Measurements from ENCODE around the gene HES2. TPM values are rescaled to one million over a fixed set of nuclear protein-coding genes. Genes with fewer than 3 reads are reported as not detected.
"Not testable (repeated sequence)": the region's sequence is repeated elsewhere in the genome, so short reads cannot be mapped to it uniquely, and the experiment has no call there.

Gene HES2
- polyA plus RNA-seq, 2 of the 4 experiments (the other 2 are of a cell fraction) = 0.75 to 1.8 TPM

DNA sequence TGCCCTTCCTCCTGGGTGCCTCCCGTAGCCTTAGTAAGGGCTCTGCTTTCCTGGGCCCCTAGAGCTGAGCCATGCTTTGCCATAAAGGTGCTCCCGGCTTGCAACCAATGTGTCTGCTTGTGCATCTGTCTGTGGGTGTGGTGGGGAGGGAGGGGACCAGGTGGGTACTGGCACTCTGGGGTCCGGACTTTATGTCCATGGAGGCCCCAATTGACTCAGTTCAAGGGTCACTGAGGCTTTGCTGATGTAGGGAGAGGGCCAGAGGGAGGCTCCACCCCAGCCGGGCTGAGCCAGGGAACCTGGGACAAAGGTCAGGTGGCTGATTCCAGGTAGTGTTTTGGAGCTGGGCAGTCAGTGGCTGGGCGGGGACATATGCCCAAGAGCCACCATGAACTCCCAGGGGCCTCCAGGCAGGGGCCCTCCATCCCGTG is 31.2 kb upstream of the HES2 start:
- no peak for ATAC-seq
- H3K9me3 ChIP-seq = no peaks in the 10 kb centered on the region
- no peak for FAIRE-seq
- ChIA-PET CTCF (interaction anchor here (1.0 to 3.0 kb wide), 3 partner anchors 13 to 202 kb away, joined by 3 to 16 read pairs (median 3); no protein-coding TSS in a partner anchor), POLR2A (no interaction called here)
- H3K27ac ChIP-seq = no peak overlapping the region
- no peak overlapping the region for H3K4me3 ChIP-seq
- TF ChIP-seq ESRRA (IDR thresholded peaks at IDR 0.05; ENCODE audit: borderline replicate concordance, low read length) (no peak), CHD2 (IDR thresholded peaks at IDR 0.05; ENCODE audit: low read length, partially characterized antibody) (no peak), RNF2 (IDR thresholded peaks at IDR 0.05; ENCODE audit: borderline replicate concordance, low read depth) (no peak), TFCP2L1 (CRISPR knock-in tag; IDR thresholded peaks at IDR 0.05) (no peak), HEYL (CRISPR knock-in tag; IDR thresholded peaks at IDR 0.05) (no peak), RARB (CRISPR knock-in tag; IDR thresholded peaks at IDR 0.05) (no peak), GATA3 (IDR thresholded peaks at IDR 0.05; ENCODE audit: borderline replicate concordance) (no peak), HDAC2 (IDR thresholded peaks at IDR 0.05) (no peak), MAFK (IDR thresholded peaks at IDR 0.05; ENCODE audit: partially characterized antibody) (no peak)
- H3K4me2 ChIP-seq = no peak overlapping the region
- H3K4me1 ChIP-seq = 0 out of 3 replicates have a peak, but pooled peaks cover 2% of the 10 kb centered on the region
- no peak for DNase-seq (ENCODE audit: low read depth in 1 of 2, low spot score in 1 of 2)
- WGBS (ENCODE audit: missing lambda C conversion rate) = no CpG with 5 or more reads among the region's 6 CpGs

DNA sequence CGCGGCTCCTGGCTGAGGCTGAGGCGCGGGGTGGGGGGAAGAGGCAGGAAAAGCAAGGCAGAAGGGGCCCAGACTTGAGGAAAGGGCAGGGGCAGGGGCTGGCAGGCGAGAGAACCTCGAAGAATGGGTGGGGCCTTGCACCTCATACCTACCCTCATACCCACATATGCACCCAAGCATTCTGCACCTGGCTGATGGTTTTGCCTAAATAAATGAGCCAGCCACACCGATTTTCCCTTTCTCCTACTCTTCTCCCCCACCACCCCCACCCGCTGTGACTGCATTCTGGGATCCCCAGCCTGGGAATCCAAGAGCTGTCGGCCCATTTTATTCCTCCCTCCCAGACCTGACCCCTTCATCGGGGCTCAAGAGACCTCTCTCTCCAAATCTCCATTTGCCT is 30.8 kb upstream of the HES2 start:
- H3K4me2 ChIP-seq; H3K4me1 ChIP-seq; DNase-seq (ENCODE audit: low read depth in 1 of 2, low spot score in 1 of 2); H3K9me3 ChIP-seq; FAIRE-seq; POLR2A ChIA-PET; H3K27ac ChIP-seq; H3K4me3 ChIP-seq; ATAC-seq: not testable (repeated sequence)
- WGBS (ENCODE audit: missing lambda C conversion rate) = 79% methylated on average over 8 of the region's 10 CpGs
- CTCF ChIA-PET = interaction anchor here (1.4 to 3.0 kb wide), 3 partner anchors 12 to 205 kb away, joined by 3 to 16 read pairs (median 4); no protein-coding TSS in a partner anchor

DNA sequence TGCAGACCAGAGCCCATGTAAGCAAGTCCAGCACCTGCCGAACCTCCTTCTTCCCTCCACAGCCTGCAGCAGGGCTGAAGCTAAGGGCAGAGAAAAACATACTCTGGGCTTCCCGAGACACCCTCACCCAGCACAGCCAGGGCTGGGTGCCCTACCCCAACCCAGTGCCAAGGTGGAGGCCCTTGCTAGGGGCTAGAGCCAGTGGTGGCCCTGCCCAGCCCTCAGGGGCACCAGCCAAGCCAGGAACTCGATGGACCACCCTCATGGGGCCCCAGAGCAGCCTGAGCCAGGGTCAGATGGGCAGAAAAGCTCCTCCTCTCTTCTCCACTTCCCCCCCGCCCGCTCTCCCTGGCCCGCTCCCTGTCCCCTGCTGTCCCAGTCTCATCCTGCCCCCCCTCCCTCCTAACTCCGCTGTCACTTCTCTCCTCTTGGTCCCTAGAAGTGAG is 30.3 kb upstream of the HES2 start:
- no peak for FAIRE-seq
- WGBS (ENCODE audit: missing lambda C conversion rate) = 81% methylated on average over 4 of the region's 7 CpGs
- Histone ChIP-seq H3K4me2 (no peak overlapping the region), H3K4me1 (0 out of 3 replicates have a peak, but pooled peaks cover 2% of the 10 kb centered on the region), H3K4me3 (no peak overlapping the region), H3K27ac (no peak overlapping the region), H3K9me3 (no peaks in the 10 kb centered on the region)
- no peak for TF ChIP-seq ESRRA (IDR thresholded peaks at IDR 0.05; ENCODE audit: borderline replicate concordance, low read length)
- no peak for TF ChIP-seq KDM1A (IDR thresholded peaks at IDR 0.05; ENCODE audit: low read depth)
- TF ChIP-seq EHMT2 (IDR thresholded peaks at IDR 0.05; ENCODE audit: low read depth) = no peak
- ChIA-PET POLR2A (no interaction called here), CTCF (interaction anchor here (0.6 to 3.0 kb wide), 5 partner anchors 12 to 204 kb away, joined by 3 to 16 read pairs (median 4); no protein-coding TSS in a partner anchor)
- DNase-seq (ENCODE audit: low read depth in 1 of 2, low spot score in 1 of 2) = no peak
- no peak for ATAC-seq

DNA sequence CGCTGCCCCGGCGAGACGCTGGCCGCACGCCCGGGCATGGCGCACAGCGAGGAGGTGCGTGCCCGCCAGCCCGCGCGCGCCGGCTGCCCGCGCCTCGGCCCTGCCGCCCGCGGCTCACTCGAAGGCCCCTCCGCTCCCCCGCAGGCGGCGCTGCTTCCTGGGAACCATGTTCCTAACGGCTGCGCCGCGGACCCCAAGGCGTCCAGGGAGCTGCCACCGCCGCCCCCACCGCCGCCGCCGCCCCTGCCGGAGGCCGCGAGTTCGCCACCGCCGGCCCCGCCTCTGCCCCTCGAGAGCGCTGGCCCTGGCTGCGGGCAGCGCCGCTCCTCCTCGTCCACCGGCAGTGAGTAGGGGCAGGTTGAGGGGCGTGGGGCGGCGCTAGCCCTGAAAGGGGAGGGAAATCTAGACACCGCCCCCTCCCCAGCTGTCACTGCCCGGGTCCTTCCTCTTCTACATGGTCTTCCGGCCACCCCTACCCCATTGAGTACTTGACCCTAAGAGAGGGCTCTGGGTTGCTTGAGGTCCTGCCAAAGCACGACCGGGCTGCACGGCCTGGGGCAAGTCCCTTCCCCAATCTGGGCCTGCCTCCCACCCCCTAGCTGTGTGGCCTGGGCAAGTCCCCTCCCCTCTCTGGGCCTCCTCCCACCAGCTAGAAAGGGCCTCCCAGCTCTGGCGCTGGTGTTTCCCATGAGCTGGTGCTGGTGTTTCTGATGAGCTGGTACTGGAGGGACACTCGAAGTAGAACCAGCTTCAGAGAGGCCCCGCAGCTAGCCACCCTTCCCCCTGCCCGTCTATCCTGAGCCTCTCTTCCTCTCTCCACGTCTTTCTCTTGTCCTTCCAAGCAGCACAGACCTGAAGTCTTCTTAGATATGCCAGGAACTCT is 29.3 kb upstream of the HES2 start:
- peak overlapping the region in 1 of 2 experiments; percentile 57; a peak in 2 of 6 replicates for H3K27ac ChIP-seq
- WGBS (ENCODE audit: missing lambda C conversion rate) = 63% methylated on average over 4 of the region's 66 CpGs
- peak overlapping the region; percentile 19; the same call in 2 of the 3 replicates for H3K4me3 ChIP-seq
- FAIRE-seq = no peak
- H3K4me1 ChIP-seq = 0 out of 3 replicates have a peak, but pooled peaks cover 2% of the 10 kb centered on the region
- TF ChIP-seq RNF2 (IDR thresholded peaks at IDR 0.05; ENCODE audit: borderline replicate concordance, low read depth) (no peak), FOSL2 (IDR thresholded peaks at IDR 0.05) (no peak), FOSL2 (CRISPR knock-in tag; IDR thresholded peaks at IDR 0.05) (no peak), RAD21 (conservative IDR thresholded peaks at IDR 0.05 in 1 of 2, IDR thresholded peaks at IDR 0.05 in 1 of 2) (no peak), NPAS2 (CRISPR knock-in tag; IDR thresholded peaks at IDR 0.05; ENCODE audit: borderline replicate concordance) (no peak), HDAC2 (IDR thresholded peaks at IDR 0.05) (no peak), RARB (CRISPR knock-in tag; IDR thresholded peaks at IDR 0.05) (no peak), HOXB13 (CRISPR knock-in tag; IDR thresholded peaks at IDR 0.05; ENCODE audit: low read depth) (no peak), GATA3 (IDR thresholded peaks at IDR 0.05; ENCODE audit: borderline replicate concordance) (no peak), EP300 (IDR thresholded peaks at IDR 0.05) (no peak), HOXB5 (CRISPR knock-in tag; IDR thresholded peaks at IDR 0.05) (no peak), EHMT2 (IDR thresholded peaks at IDR 0.05; ENCODE audit: low read depth) (no peak), RFX5 (IDR thresholded peaks at IDR 0.05) (no peak), ZSCAN20 (CRISPR knock-in tag; IDR thresholded peaks at IDR 0.05) (no peak), CEBPB (IDR thresholded peaks at IDR 0.05) (no peak), NFE2L2 (conservative IDR thresholded peaks at IDR 0.05; ENCODE audit: low read length) (no peak), PHF8 (IDR thresholded peaks at IDR 0.05; ENCODE audit: borderline replicate concordance, low read depth) (no peak), CBX8 (IDR thresholded peaks at IDR 0.05) (no peak), SMC3 (IDR thresholded peaks at IDR 0.05) (no peak)
- TF ChIP-seq, protein P1, sequence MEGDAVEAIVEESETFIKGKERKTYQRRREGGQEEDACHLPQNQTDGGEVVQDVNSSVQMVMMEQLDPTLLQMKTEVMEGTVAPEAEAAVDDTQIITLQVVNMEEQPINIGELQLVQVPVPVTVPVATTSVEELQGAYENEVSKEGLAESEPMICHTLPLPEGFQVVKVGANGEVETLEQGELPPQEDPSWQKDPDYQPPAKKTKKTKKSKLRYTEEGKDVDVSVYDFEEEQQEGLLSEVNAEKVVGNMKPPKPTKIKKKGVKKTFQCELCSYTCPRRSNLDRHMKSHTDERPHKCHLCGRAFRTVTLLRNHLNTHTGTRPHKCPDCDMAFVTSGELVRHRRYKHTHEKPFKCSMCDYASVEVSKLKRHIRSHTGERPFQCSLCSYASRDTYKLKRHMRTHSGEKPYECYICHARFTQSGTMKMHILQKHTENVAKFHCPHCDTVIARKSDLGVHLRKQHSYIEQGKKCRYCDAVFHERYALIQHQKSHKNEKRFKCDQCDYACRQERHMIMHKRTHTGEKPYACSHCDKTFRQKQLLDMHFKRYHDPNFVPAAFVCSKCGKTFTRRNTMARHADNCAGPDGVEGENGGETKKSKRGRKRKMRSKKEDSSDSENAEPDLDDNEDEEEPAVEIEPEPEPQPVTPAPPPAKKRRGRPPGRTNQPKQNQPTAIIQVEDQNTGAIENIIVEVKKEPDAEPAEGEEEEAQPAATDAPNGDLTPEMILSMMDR (IDR thresholded peaks at IDR 0.05) = no peak
- TF ChIP-seq, protein P2, sequence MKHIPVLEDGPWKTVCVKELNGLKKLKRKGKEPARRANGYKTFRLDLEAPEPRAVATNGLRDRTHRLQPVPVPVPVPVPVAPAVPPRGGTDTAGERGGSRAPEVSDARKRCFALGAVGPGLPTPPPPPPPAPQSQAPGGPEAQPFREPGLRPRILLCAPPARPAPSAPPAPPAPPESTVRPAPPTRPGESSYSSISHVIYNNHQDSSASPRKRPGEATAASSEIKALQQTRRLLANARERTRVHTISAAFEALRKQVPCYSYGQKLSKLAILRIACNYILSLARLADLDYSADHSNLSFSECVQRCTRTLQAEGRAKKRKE (CRISPR knock-in tag; IDR thresholded peaks at IDR 0.05; ENCODE audit: low read depth) = no peak
- peak overlapping the region; percentile 57 for H3K4me2 ChIP-seq
- H3K9me3 ChIP-seq = no peaks in the 10 kb centered on the region
- ChIA-PET POLR2A (no interaction called here), CTCF (interaction anchor here (0.6 to 3.0 kb wide), 7 partner anchors 8 to 203 kb away, joined by 4 to 16 read pairs (median 4); no protein-coding TSS in a partner anchor)
- ATAC-seq = peak; percentile 11 to 38; a peak in 4 of 6 replicates
- DNase-seq (ENCODE audit: low read depth in 1 of 2, low spot score in 1 of 2) = no peak

Measured in A549 (cell line).